Fibroblast of peridontal ligament (primary cell): ENCODE results near the gene SLC45A3.

ENCODE experiments used
- DNase-seq: peaks from one replicate; pipeline ENCODE4 v3.0.0-alpha.2; 2010; ENCODE audit errors: extremely low read depth

Gene SLC45A3

DNA sequence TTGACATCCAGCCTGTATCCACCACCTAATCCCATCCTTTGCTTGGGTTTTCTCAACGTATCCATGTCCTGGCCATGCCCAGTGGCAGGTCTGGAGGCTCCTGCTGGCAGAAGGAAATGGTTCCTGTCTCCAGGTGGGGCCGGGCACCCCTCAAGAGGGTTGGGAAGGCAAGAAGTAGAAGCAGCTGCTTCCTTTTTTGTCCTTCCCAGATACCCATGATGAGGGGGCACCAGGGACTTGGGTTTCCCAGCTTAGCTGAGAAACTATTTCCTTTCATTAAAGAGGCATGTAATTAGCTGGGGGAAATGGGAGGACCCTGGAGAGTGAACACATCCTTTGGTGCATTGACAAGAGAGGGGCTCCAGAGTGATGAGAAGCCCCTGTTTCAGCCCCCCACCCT is 21.1 kb upstream of the SLC45A3 start:
- no peak for DNase-seq

GRCh38 chr1:205700865-205701401 is 20.6 kb upstream of the SLC45A3 start:
- DNase-seq = no peak

DNA sequence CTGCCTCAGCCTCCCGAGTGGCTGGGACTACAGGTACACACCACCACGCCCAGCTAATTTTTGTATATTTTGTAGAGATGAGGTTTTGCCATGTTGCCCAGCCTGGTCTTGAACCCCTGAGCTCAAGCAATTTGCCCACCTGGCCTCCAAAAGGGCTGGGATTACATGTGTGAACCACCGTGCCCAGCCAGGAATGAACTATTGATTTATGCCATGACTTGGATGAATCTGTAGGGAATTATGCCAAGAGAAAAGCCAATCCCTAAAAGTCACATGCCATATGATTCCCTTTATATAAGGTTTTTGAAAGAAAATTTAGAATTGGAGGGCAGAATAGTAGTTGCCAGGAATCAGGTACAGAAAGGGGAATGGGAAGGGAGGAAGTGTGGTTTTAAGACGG is 19.1 kb upstream of the SLC45A3 start:
- DNase-seq = no peak

- DNase-seq = no peak
Observed at GRCh38 chr1:205698921-205699320, 18.6 kb upstream of the SLC45A3 start.

DNA sequence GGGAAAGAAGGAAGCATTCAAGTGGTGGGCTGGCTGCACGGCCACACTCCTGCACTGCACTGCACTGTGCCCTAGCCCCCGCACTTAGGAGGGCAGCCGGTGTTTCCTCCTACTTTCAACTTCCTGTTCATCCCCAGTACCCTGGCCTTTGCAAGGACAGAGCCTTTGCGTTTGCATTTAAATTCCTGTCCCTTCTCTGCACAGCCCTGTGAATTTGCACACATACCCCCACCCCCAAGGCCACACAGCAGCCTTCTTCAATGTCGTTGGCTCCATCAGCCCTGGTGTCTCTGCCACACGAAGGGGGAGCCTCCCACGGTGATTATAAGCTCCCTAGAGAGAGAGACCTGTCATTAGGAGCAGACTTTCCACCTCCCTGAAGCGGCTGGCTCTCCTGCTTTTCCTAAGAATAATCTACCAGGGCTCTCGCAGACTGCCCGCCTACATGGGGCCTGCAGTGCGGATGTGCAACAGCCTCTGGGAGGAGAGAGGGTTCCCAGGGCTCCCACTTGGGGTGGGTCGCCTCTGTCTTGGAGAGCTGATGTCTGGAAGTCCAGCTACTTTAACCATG is 13.2 kb upstream of the SLC45A3 start:
- DNase-seq = no peak

DNA sequence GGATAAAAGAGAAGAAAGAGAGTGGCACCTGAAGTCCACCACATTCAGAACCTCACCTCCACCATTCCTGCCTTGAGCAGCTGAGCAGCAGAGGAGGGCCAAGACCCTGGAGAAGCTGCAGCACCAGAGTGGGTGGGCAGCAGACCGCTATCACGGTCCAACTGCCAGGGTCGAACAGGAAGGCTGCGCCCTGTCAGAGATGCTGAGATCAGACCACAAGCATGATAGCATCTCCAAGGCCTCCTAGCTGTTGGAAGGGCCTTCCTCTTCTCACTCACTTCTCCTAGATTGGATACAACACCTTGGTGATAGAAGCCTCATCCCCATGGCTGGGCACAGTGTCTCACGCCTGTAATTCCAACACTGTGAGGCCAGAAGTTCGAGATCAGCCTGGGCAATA is 12.1 kb upstream of the SLC45A3 start:
- DNase-seq = no peak

GRCh38 chr1:205690122-205690756 is 9.9 kb upstream of the SLC45A3 start:
- no peak for DNase-seq

- DNase-seq = no peak
Observed at GRCh38 chr1:205689479-205689878, 9.2 kb upstream of the SLC45A3 start.

- DNase-seq = no peak
Observed at GRCh38 chr1:205688171-205689080, 8.1 kb upstream of the SLC45A3 start.

- DNase-seq = no peak
Observed at GRCh38 chr1:205687242-205687641, 6.9 kb upstream of the SLC45A3 start.

- no peak for DNase-seq
Observed at GRCh38 chr1:205681364-205681763, 1.1 kb upstream of the SLC45A3 start.

DNA sequence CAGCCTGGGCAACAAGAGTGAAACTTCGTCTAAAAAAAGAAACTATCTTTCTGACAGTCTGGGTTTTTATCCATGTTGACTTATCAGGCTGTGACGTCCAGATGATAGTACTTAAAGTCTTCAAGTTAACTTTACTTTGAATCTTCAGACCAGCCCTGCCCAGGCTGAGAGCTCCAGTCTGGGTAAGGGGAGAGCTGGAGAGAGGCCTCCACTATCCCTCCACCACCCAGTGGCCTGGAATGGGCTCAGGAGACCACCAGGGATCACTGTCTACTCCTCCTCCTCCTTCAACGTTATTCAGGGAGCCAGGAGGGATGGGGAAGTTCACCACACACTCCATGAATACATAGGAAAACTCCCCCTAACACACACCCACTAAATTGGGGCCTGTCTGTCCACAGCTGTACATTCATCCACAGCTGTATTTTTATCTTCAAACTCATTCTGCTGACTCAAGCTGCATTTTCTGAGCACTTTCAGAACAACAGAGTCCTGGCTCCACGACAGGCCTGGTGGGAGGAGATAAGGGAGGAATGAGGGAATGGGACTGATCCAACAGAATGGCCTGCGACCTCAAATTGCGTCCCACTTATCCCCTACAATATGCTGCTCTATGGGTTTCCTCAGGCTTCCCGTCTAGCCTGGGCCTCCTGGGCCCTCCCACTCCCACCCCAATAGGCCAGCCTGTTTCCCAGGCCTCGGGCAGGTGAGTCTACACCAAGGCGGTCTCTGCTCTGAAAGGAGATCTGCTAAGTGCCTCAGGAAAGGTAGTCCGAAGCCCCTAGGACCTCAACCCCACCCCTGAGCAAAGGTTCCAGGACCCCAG is 1.8 kb downstream of the SLC45A3 start:
- peak; percentile 15 for DNase-seq

DNA sequence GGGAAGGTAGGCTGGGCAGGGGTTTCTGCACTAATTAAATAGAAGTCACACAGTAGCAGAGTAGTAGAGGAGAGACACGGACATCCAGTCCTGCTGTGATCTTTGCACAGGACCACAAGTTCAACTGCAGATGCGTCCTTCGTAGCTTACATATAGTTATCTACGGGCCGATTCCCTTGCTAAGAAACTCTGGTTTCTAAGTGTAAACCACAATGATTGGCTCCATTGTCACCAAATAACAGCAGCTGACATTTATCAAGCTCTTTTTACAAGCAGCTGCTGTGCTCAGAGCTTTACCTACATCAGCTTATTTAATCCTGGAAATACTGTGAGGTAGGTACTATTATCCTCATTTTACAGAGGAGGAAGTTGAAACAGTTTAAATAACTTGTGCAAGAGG is 3.1 kb downstream of the SLC45A3 start:
- DNase-seq = no peak

DNA sequence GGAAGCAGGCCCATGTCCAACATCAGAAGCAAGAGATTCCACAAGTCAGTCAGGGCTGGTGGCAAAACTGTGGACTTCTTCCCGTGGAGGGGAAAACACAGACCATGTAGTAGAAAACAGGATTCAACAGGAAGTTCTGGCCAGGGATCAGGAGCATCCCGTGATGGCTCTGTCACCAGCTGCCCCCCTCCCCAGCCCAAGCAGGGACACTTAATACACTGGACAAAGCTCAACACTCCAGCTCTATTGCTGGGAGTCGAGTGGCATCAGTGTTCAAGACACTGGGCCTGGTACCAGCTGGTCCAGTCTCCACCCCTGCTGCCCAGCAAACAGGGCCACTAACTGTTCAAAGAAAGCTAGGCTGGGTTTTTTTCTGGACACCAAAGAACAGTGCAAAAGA is 3.7 kb downstream of the SLC45A3 start:
- DNase-seq = no peak

GRCh38 chr1:205676002-205676401 is 4.3 kb downstream of the SLC45A3 start:
- DNase-seq = no peak

DNA sequence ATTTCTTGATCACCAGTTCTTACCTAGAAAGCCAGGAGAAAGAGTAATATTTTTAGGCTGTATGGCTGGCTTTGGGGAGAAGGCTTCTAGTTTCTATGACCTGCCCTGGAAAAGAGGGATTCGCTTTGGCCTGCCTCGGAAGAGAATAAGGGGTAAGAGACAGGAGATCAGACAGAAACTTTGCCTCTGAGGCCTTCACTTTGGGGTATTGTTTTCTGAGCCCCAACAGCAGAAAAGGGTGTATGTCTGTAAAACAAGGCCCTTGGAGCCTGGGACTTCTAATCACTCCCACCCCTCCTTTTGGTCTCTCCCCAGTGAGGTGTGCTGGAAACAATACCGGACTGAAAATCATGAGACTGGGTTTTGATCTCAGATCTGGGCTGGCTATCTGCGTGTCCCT is 5.1 kb downstream of the SLC45A3 start:
- no peak for DNase-seq

- no peak for DNase-seq
Observed at GRCh38 chr1:205672970-205673369, 7.3 kb downstream of the SLC45A3 start.

DNA sequence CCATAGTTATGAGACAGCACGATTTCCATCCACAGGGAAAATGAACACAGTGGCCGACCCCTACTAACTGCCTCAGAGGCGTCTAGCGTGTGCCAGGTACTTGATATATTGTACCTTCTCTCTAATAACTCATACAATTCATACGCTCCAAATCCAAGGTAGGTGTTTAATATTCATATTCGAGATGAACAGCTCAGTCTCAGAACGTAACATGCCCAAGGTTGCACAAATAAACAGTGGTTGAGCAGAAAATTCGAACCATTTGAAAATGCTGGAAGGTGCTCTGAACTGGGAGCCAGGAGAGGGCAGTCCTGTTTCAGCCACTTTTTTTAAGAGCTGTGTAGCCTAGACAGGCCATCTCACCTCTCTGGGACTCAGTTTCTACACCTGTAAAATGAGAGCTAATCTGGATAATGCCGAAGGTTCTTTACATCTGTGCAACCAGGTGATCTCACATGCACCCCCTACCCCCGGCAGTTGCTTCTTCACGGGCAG is 7.9 kb downstream of the SLC45A3 start:
- DNase-seq = no peak

GRCh38 chr1:205670611-205671430 is 9.5 kb downstream of the SLC45A3 start:
- DNase-seq = no peak

DNA sequence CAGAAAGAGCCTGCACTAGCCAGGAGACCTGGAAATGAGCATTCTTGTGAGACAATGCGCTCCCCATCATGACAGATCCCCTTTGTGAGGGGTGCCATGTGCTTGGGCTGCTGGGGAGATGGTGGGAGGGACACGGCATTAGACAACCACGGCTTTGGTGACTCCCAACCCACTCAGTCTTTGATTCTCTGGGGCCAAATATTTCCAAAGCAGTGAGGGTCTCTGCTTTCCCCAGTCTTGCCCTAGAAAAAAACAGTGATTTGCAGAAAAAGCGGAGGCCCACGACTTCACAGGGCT is 10.2 kb downstream of the SLC45A3 start:
- DNase-seq = no peak
